PFSK-1 (cell line): ENCODE measurements around the gene KCNRG.
A peak's percentile ranks its signal among the peaks of the same experiment; 100 is the strongest.

Source experiments
- FOXP2 ChIP-seq: optimal IDR thresholded peaks from 2 replicates; pipeline ENCODE3; 2011; ENCODE audit warnings: borderline replicate concordance, control low read depth, inconsistent platforms; ENCODE audit not compliant: insufficient read depth; ENCODE audit errors: extremely low read length, extremely low read depth
- POLR2AphosphoS5 ChIP-seq: IDR thresholded peaks from 2 replicates; pipeline ENCODE4 v1.6.1; 2012; ENCODE audit warnings: low read depth, mild to moderate bottlenecking, control low read depth, low read length, moderate library complexity
- REST ChIP-seq, 2 experiments: IDR thresholded peaks; 2 replicates each; pipeline versions ENCODE4 v1.6.1 to v1.8.0; 2011 to 2012; ENCODE audit warnings: low read depth in 2 of 2, low read length in 2 of 2, control low read depth in 1 of 2, inconsistent platforms in 1 of 2, mild to moderate bottlenecking in 1 of 2, moderate library complexity in 1 of 2; ENCODE audit not compliant: insufficient read depth in 1 of 2
- SIN3A ChIP-seq: IDR thresholded peaks from 2 replicates; pipeline ENCODE4 v1.6.1; 2012; ENCODE audit warnings: mild to moderate bottlenecking, low read length, moderate library complexity, borderline replicate concordance; ENCODE audit not compliant: insufficient read depth
- TAF1 ChIP-seq: IDR thresholded peaks from 2 replicates; pipeline ENCODE4 v1.6.1; 2012; ENCODE audit warnings: low read length, control low read depth, borderline replicate concordance; ENCODE audit not compliant: insufficient read depth

KCNRG gene

DNA sequence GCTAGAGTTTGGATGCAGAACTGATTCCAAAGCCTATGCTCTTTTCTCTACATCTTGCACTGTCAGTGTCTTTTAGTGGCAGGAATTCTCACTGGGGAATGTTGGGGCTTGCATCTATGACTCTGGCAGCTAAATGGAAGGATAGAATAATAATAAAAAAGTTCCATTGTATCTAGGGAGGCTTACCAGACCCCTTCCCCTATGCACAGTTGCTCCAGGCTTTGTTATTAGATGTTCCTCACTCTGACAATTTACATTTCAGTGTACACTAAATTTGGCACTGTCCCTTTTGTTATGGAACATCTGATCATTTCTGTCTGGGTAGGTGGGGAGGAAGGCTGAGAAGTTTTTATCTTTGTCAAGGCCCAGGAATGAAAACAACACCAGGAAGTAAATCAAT is 22.1 kb upstream of the KCNRG start:
- TF ChIP-seq POLR2AphosphoS5 (no peak), REST (IDR thresholded peaks at IDR 0.05; ENCODE audit: insufficient read depth in 1 of 2, low read depth in 2 of 2, low read length in 2 of 2) (no peak), TAF1 (no peak), FOXP2 (no peak), SIN3A (no peak)

DNA sequence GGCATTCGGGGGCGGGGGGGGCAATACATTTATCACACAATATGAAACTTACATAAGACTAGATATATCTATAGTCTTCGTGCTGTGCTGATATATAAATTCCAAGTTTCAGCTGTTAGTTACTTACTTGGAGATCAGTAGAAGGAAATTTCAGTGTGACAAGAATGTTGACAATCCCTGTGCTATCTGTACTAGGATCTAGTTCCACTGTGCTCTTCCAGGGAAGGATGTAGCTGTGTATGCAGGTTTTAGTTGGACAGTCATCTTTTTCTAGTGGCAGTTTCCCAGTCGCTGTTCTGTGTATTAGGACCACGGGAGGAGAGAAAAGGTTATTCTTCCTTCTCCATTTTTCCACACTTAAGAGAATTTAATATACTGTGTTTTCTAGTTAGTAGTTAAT is 21.6 kb upstream of the KCNRG start:
- no peak for TF ChIP-seq REST (IDR thresholded peaks at IDR 0.05; ENCODE audit: insufficient read depth in 1 of 2, low read depth in 2 of 2, low read length in 2 of 2)
- no peak for TF ChIP-seq POLR2AphosphoS5
- TF ChIP-seq SIN3A: no peak
- TF ChIP-seq FOXP2: no peak
- no peak for TF ChIP-seq TAF1

GRCh38 chr13:49995625-49996101 is 19.6 kb upstream of the KCNRG start:
- TF ChIP-seq SIN3A: no peak
- no peak for TF ChIP-seq POLR2AphosphoS5
- no peak for TF ChIP-seq REST (IDR thresholded peaks at IDR 0.05; ENCODE audit: insufficient read depth in 1 of 2, low read depth in 2 of 2, low read length in 2 of 2)
- TF ChIP-seq TAF1: no peak
- no peak for TF ChIP-seq FOXP2

DNA sequence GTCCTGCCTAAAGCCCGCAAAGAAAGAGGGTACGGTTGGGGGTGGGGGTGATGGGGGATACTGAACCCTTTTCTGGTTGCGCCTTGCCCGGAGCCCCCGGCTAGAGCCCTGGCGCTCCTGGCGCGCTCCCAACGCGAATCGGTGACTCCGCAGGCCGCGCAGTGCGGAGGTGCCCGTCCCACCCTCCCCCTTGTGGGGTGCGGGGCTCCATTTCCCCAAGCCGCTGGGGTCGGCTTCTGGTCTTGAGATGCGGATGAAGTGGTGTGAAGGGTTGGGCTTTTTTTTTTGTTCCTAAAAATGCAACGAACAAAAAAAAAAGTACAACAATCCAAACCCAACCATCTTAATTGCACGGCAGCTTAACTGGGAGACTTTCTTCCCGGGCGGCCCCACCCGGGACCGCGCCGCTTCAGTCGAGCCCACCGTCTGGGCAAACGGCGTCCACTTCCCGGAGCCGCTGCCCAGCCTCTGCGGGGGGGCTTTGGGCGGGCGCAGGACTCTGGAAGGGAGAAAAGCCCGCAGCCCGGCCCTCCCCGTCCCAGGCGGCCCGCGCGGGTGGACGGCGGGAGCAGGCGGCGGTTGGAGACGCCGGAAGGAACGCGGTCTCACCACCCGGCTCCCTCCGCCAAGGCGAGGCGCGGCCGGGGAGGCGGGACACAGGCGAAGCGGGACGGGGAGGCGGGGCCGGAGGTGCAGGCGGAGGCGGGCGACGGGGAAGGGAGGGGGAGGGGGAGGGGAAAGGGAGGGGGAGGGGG is 18.9 kb upstream of the KCNRG start:
- 0 out of 2 replicates have a peak, but pooled peaks have one; percentile 15 for TF ChIP-seq TAF1
- no peak for TF ChIP-seq SIN3A
- peak; percentile 73 for TF ChIP-seq FOXP2
- peak; percentile 59; the same call in 1 of the 2 replicates for TF ChIP-seq POLR2AphosphoS5

GRCh38 chr13:49996951-49997895 is 18.0 kb upstream of the KCNRG start, which contains the start of gene TRIM13:
Gene TRIM13 (plus strand): TSS chr13:49997042. CDS start chr13:50011941, 14,899 bp downstream.
- TF ChIP-seq TAF1 (0 out of 2 replicates have a peak, but pooled peaks have one; percentile 17), REST (IDR thresholded peaks at IDR 0.05; ENCODE audit: insufficient read depth in 1 of 2, low read depth in 2 of 2, low read length in 2 of 2) (no peak), FOXP2 (no peak), POLR2AphosphoS5 (peak; percentile 66)
